Endodermal cell (in vitro differentiated cells): Measurements from ENCODE around the gene CYTH3. TPM values are rescaled to one million over a fixed set of nuclear protein-coding genes. Genes with fewer than 3 reads are reported as not detected.
"Not testable (repeated sequence)": the region's sequence is repeated elsewhere in the genome, so short reads cannot be mapped to it uniquely, and the experiment has no call there.

ENCODE experiments used
- DNase-seq: peaks from one replicate; pipeline ENCODE4 v3.0.0-alpha.2; 2017
- H3K27ac ChIP-seq: 2 replicates; pipeline ENCODE4 v1.5.1; 2013; ENCODE audit warnings: mild to moderate bottlenecking, low read depth, low read length, moderate library complexity
- H3K27me3 ChIP-seq: 2 replicates; pipeline ENCODE4 v1.6.1; 2013; ENCODE audit warnings: mild to moderate bottlenecking, low read length, moderate library complexity; ENCODE audit not compliant: insufficient read depth, control insufficient read depth, poor library complexity, severe bottlenecking
- H3K36me3 ChIP-seq: 2 replicates; pipeline ENCODE4 v1.7.0; 2013; ENCODE audit warnings: mild to moderate bottlenecking, low read length, moderate library complexity; ENCODE audit not compliant: control insufficient read depth, insufficient read depth
- H3K4me1 ChIP-seq: one replicate; pipeline ENCODE4 v1.7.0; 2013; ENCODE audit warnings: low read length; ENCODE audit not compliant: control insufficient read depth, insufficient read depth
- H3K4me3 ChIP-seq: 2 replicates; pipeline ENCODE4 v1.5.1; 2013; ENCODE audit warnings: mild to moderate bottlenecking, low read length, moderate library complexity
- H3K9ac ChIP-seq: 2 replicates; pipeline ENCODE4 v1.6.1; 2013; ENCODE audit warnings: mild to moderate bottlenecking, low read length, moderate library complexity; ENCODE audit not compliant: poor library complexity, severe bottlenecking; ENCODE audit errors: extremely low read depth
- H3K9me3 ChIP-seq: 2 replicates; pipeline ENCODE4 v1.6.1; 2013; ENCODE audit warnings: mild to moderate bottlenecking, low read length, moderate library complexity; ENCODE audit not compliant: control insufficient read depth
- H3K27ac Mint-ChIP-seq: 2 replicates; pipeline ENCODE4 v1.8.0; 2020; ENCODE audit warnings: mixed read lengths
- H3K27me3 Mint-ChIP-seq: 2 replicates; pipeline ENCODE4 v1.8.0; 2021; ENCODE audit warnings: mild to moderate bottlenecking, mixed read lengths; ENCODE audit not compliant: insufficient read depth
- H3K36me3 Mint-ChIP-seq: 2 replicates; pipeline ENCODE4 v1.8.0; 2020; ENCODE audit warnings: low read depth, mixed read lengths
- H3K4me1 Mint-ChIP-seq: 2 replicates; pipeline ENCODE4 v1.8.0; 2020; ENCODE audit warnings: mixed read lengths
- H3K4me3 Mint-ChIP-seq: 2 replicates; pipeline ENCODE4 v1.8.0; 2020; ENCODE audit warnings: mild to moderate bottlenecking, moderate library complexity, mixed read lengths
- H3K9me3 Mint-ChIP-seq: 2 replicates; pipeline ENCODE4 v1.8.0; 2020; ENCODE audit warnings: mild to moderate bottlenecking, mixed read lengths
- WGBS, 2 experiments: methylation state at CpG; one replicate each; pipeline versions ENCODE4 v1.1.5 to v1.1.7; 2013; ENCODE audit warnings: missing lambda C conversion rate in 2 of 2, mixed read lengths in 1 of 2; ENCODE audit not compliant: insufficient coverage in 1 of 2, insufficient read length in 1 of 2; 5-methylcytosine and 5-hydroxymethylcytosine counted together
- total RNA-seq, 2 donors: library from RNA; stranded (reverse); fragmentation: NEBNext Ultra II Directional in 1 of 2; extraction: Animal tissue kit (Norgen Biotek cat#: 25700) in 1 of 2; gene quantifications; 2 replicates in 1 of 2; 3 replicates in 1 of 2; pipeline ENCODE4 v1.2.1, GENCODE V29; 2021
- TF ChIP-seq, protein P1 (sequence below): fragments of 200-600 bp; sonication (generic); conservative IDR thresholded peaks from 2 replicates; pipeline ENCODE4 v1.5.0; 2021; ENCODE audit warnings: antibody characterized with exemption, mild to moderate bottlenecking

The CYTH3 gene
- total RNA-seq, 2 donors from 2014 or later: 10.6 to 10.8 TPM

DNA sequence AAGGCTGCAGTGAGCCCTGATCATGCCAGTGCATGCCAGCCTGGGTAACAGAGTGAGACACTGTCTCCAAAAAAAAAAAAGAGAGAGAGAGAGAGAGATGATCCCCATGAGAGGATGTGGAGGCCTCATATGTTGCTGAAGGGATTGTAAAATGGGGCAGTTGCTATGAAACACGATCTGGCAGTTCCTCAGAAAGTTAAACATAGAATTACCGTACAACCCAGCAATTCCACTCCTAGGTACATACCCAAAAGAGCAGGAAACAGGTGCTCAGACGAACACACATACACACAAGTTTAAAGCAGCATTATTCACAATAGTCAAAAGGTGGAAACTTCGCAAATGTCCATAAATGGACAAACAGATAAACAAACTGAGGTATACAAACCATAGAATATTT, 27.4 kb upstream of the CYTH3 start:
- Histone ChIP-seq H3K4me3 (no peak overlapping the region), H3K27ac (no peak overlapping the region), H3K9ac (no peak overlapping the region), H3K36me3 (no peaks in the 10 kb centered on the region), H3K9me3 (no peaks in the 10 kb centered on the region), H3K27me3 (no peaks in the 10 kb centered on the region), H3K4me1 (no peaks in the 10 kb centered on the region)
- Mint-ChIP-seq H3K4me3 (no peak overlapping the region), H3K36me3 (no peaks in the 10 kb centered on the region), H3K9me3 (no peaks in the 10 kb centered on the region), H3K27ac (no peak overlapping the region), H3K4me1 (no peaks in the 10 kb centered on the region), H3K27me3 (no peaks in the 10 kb centered on the region)
- WGBS, 2 experiments: 79 to 93% methylated on average over 3 to 4 of the region's 4 CpGs
- TF ChIP-seq, protein P1, sequence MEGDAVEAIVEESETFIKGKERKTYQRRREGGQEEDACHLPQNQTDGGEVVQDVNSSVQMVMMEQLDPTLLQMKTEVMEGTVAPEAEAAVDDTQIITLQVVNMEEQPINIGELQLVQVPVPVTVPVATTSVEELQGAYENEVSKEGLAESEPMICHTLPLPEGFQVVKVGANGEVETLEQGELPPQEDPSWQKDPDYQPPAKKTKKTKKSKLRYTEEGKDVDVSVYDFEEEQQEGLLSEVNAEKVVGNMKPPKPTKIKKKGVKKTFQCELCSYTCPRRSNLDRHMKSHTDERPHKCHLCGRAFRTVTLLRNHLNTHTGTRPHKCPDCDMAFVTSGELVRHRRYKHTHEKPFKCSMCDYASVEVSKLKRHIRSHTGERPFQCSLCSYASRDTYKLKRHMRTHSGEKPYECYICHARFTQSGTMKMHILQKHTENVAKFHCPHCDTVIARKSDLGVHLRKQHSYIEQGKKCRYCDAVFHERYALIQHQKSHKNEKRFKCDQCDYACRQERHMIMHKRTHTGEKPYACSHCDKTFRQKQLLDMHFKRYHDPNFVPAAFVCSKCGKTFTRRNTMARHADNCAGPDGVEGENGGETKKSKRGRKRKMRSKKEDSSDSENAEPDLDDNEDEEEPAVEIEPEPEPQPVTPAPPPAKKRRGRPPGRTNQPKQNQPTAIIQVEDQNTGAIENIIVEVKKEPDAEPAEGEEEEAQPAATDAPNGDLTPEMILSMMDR: no peak
- DNase-seq: no peak

DNA sequence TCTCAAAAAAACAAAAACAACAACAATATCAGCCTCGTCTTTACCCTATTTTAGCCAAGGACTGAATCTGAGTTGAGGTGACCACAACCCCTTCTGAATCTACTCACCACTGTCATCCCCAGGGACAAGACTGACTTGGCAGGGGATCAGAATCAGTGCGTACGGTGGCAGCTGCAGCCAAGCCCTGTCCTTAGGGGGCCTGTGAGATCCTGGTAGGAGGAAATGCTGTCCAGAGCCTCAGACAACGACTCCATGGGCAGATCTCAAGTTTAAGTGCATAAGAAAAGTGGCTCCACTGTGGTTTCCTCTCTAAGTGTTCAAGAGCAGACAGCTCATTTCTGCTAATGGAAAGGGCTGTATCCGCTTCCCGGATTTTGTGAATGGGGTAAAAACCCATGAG, 22.4 kb upstream of the CYTH3 start:
- Mint-ChIP-seq H3K27me3 (no peaks in the 10 kb centered on the region), H3K36me3 (no peaks in the 10 kb centered on the region), H3K27ac (no peak overlapping the region), H3K9me3 (no peaks in the 10 kb centered on the region), H3K4me3 (no peak overlapping the region), H3K4me1 (no peaks in the 10 kb centered on the region)
- Histone ChIP-seq H3K4me1 (no peaks in the 10 kb centered on the region), H3K27ac (no peak overlapping the region), H3K4me3 (no peak overlapping the region), H3K36me3 (no peaks in the 10 kb centered on the region), H3K9me3 (no peaks in the 10 kb centered on the region), H3K27me3 (no peaks in the 10 kb centered on the region), H3K9ac (no peak overlapping the region)
- no peak for DNase-seq
- 89 to 91% methylated on average over 6 of the region's 6 CpGs for WGBS, 2 experiments
- TF ChIP-seq, protein P1: no peak

DNA sequence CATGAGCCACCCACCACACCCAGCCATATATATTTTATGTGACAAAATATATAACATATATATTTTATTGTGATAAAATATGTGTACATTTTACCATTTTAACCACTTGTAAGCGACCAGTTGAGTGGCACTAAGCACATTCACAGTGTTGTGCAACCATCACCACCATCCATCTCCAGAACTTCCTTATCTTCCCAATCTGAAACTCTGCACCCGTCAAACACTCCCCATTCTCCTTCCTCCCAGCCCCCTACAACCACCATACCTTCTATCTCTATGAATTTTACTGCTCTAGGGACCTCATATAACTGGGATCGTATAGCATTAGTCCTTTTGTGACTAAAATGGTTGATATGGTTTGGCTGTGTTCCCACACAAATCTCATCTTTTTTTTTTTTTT, 20.8 kb upstream of the CYTH3 start:
- Mint-ChIP-seq H3K4me3 (no peak overlapping the region), H3K9me3 (no peaks in the 10 kb centered on the region), H3K27me3 (peaks cover 2% of the 10 kb centered on the region), H3K27ac (no peak overlapping the region), H3K36me3 (no peaks in the 10 kb centered on the region), H3K4me1 (no peaks in the 10 kb centered on the region)
- H3K9ac ChIP-seq: no peak overlapping the region
- no peaks in the 10 kb centered on the region for H3K36me3 ChIP-seq
- H3K4me3 ChIP-seq: no peak overlapping the region
- no peaks in the 10 kb centered on the region for H3K27me3 ChIP-seq
- H3K27ac ChIP-seq: no peak overlapping the region
- H3K9me3 ChIP-seq: no peaks in the 10 kb centered on the region
- TF ChIP-seq, protein P1: no peak
- DNase-seq: no peak
- WGBS, 2 experiments: 92 to 93% methylated on average over 2 to 3 of the region's 3 CpGs
- H3K4me1 ChIP-seq: no peaks in the 10 kb centered on the region

DNA sequence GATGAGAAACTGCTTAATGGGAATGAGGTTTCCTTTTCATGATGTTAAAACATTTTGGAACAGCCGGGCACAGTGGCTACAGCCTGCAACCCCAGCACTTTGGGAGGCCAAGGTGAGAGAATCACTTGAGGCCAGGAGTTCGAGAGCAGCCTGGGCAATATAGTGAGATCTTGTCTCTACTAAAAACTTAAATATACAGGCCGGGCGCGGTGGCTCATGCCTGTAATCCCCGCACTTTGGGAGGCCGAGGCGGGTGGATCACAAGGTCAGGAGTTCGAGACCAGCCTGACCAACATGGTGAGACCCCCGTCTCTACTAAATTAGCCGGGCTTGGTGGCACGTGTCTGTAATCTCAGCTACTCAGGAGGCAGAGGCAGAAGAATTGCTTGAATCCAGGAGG, 19.5 kb upstream of the CYTH3 start:
- H3K27me3 Mint-ChIP-seq, H3K4me1 ChIP-seq, H3K4me3 ChIP-seq, H3K4me1 Mint-ChIP-seq, H3K27ac ChIP-seq, H3K9me3 ChIP-seq, H3K27me3 ChIP-seq, H3K27ac Mint-ChIP-seq, H3K36me3 Mint-ChIP-seq, H3K9me3 Mint-ChIP-seq, DNase-seq, H3K4me3 Mint-ChIP-seq, H3K9ac ChIP-seq, H3K36me3 ChIP-seq: not testable (repeated sequence)
- 86 to 90% methylated on average over 12 of the region's 12 CpGs for WGBS, 2 experiments
